ENCODE results near the gene C5orf24. TPM values are rescaled to one million over a fixed set of nuclear protein-coding genes. Genes with fewer than 3 reads are reported as not detected.

The C5orf24 gene
- total RNA-seq, 1 experiment from 2014 or later = 22.5 TPM

GRCh38 chr5:134904610-134905245 lies 59.0 kb downstream of the C5orf24 start, which contains the start of gene PCBD2:
TSS of gene PCBD2 (plus strand) at chr5:134905131. CDS start at chr5:134905140, 9 bp downstream.
- no peak within 1 kb of the TSS for H2AK5ac ChIP-seq (ENCODE audit: insufficient read length, low read length)
- H3K4me1 Mint-ChIP-seq = peaks cover 5 to 8% of the 10 kb centered on the region in 2 experiments

More at GRCh38 chr5:134904610-134905245, 59.0 kb downstream of the C5orf24 start, which contains the start of gene PCBD2:
- no peaks in the 10 kb centered on the region for H3K79me1 ChIP-seq (ENCODE audit: insufficient read depth, low read depth, low read length, poor library complexity, severe bottlenecking)
- no peak within 1 kb of the TSS for H3K27ac ChIP-seq (ENCODE audit: insufficient read length, low read depth, low read length)
- no peak within 1 kb of the TSS for H3K56ac ChIP-seq (ENCODE audit: insufficient read length, low read depth, low read length)
- peak within 1 kb of the TSS; percentile 73 for H3K9ac ChIP-seq (ENCODE audit: extremely low read depth, insufficient read length, low read length)
- H3K18ac ChIP-seq (ENCODE audit: insufficient read length, low read depth, low read length) = peak within 1 kb of the TSS; percentile 94
- no peak within 1 kb of the TSS for H4K8ac ChIP-seq (replicated peaks; ENCODE audit: insufficient read length, low read depth, low read length)
- Mint-ChIP-seq H3K9me3 (no peaks in the 10 kb centered on the region), H3K4me3 (peak within 1 kb of the TSS; percentile 90 to 91), H3K27me3 (ENCODE audit: low read depth) (no peaks in the 10 kb centered on the region), H3K27ac (peak within 1 kb of the TSS; percentile 91 to 99 (median 97)), H3K36me3 (ENCODE audit: insufficient read depth in 1 of 3, low read depth in 3 of 3) (peaks cover 0 to 13% (median 0%) of the 10 kb centered on the region in 3 experiments; a peak in 2 of 7 replicates)
- H3K27me3 ChIP-seq (ENCODE audit: insufficient read depth, low read length) = no peaks in the 10 kb centered on the region
- TF ChIP-seq CTCF (conservative IDR thresholded peaks at IDR 0.05) = peak; percentile 92
- no peak within 1 kb of the TSS for H4K91ac ChIP-seq (ENCODE audit: insufficient read length, low read depth, low read length)
- H4K20me1 ChIP-seq (ENCODE audit: control insufficient read depth, insufficient read depth, insufficient read length) = no peaks in the 10 kb centered on the region
- H4K5ac ChIP-seq (ENCODE audit: insufficient read length, low read depth, low read length) = no peak within 1 kb of the TSS
- H3K4me2 ChIP-seq (ENCODE audit: insufficient read depth, insufficient read length, low read length) = peak within 1 kb of the TSS; percentile 46
- no peak within 1 kb of the TSS for H2BK12ac ChIP-seq (ENCODE audit: insufficient read length, low read depth, low read length)
- no peaks in the 10 kb centered on the region for H3K23me2 ChIP-seq (ENCODE audit: insufficient read length, low read depth, low read length, poor library complexity, severe bottlenecking)
- peak within 1 kb of the TSS; percentile 90 for H3K14ac ChIP-seq (ENCODE audit: insufficient read depth, low read length)
- 0 out of 2 replicates have a peak, but pooled peaks cover 3% of the 10 kb centered on the region for H3K4me1 ChIP-seq (ENCODE audit: insufficient read depth, low read length)
- no peak within 1 kb of the TSS; the same call in 1 of the 2 replicates for H3K4ac ChIP-seq (ENCODE audit: low read depth, low read length)
- no peaks in the 10 kb centered on the region for H3K9me3 ChIP-seq (ENCODE audit: control insufficient read depth, low read depth, low read length)
- no peak within 1 kb of the TSS for H2BK20ac ChIP-seq (ENCODE audit: low read depth, low read length, poor library complexity, severe bottlenecking)
- H2AFZ ChIP-seq (ENCODE audit: low read length) = no peak within 1 kb of the TSS
- H2BK15ac ChIP-seq (ENCODE audit: low read depth, low read length) = no peak within 1 kb of the TSS
- no peaks in the 10 kb centered on the region for H3K79me2 ChIP-seq (ENCODE audit: insufficient read depth, low read length)
- no peak within 1 kb of the TSS for H2BK120ac ChIP-seq (ENCODE audit: low read depth, low read length, poor library complexity, severe bottlenecking)
- WGBS (ENCODE audit: extremely low coverage, insufficient read length, low lambda C conversion rate) = no CpG with 5 or more reads among the region's 84 CpGs
- H2BK5ac ChIP-seq (ENCODE audit: insufficient read length, low read length) = peak within 1 kb of the TSS; percentile 1
- H3T11ph ChIP-seq (ENCODE audit: low read length) = no peak within 1 kb of the TSS
- DNase-seq = peak; percentile 92
- H3K23ac ChIP-seq (ENCODE audit: insufficient read length, low read depth, low read length) = no peak within 1 kb of the TSS

Measured in H9 (cell line).